ENCODE measurements around the gene TAGLN3. TPM values are rescaled to one million over a fixed set of nuclear protein-coding genes. Genes with fewer than 3 reads are reported as not detected.
"Not testable (repeated sequence)": the region's sequence is repeated elsewhere in the genome, so short reads cannot be mapped to it uniquely, and the experiment has no call there.

Gene TAGLN3
- total RNA-seq, 1 donor from 2014 or later: 0.46 TPM

GRCh38 chr3:112035241-112035640 is 36.5 kb downstream of the TAGLN3 start:
- DNase-seq (ENCODE audit: low spot score): no peak
- intact Hi-C loops (cut with DNase I): no loop called here

GRCh38 chr3:112037194-112037593 is 38.5 kb downstream of the TAGLN3 start:
- DNase-seq (ENCODE audit: low spot score); intact Hi-C loops (cut with DNase I): not testable (repeated sequence)

- DNase-seq (ENCODE audit: low spot score): no peak
- intact Hi-C loops (cut with DNase I): no loop called here
Measured at GRCh38 chr3:112038863-112039262, 40.1 kb downstream of the TAGLN3 start.

- no peak for DNase-seq (ENCODE audit: low spot score)
- intact Hi-C loops (cut with DNase I): no loop called here
Measured at GRCh38 chr3:112041321-112041720, 42.6 kb downstream of the TAGLN3 start.

GRCh38 chr3:112042842-112043280 is 44.1 kb downstream of the TAGLN3 start:
- DNase-seq (ENCODE audit: low spot score): no peak
- intact Hi-C loops (cut with DNase I): loop anchor here (1.0 kb wide), 1 partner anchor 373 kb away; no protein-coding TSS in a partner anchor

GRCh38 chr3:112043621-112044201 is 45.0 kb downstream of the TAGLN3 start:
- DNase-seq (ENCODE audit: low spot score): no peak
- intact Hi-C loops (cut with DNase I): loop anchor here (1.0 to 2.0 kb wide), 2 partner anchors 55 to 373 kb away; no protein-coding TSS in a partner anchor

GRCh38 chr3:112046599-112046998 is 47.9 kb downstream of the TAGLN3 start:
- no peak for DNase-seq (ENCODE audit: low spot score)
- intact Hi-C loops (cut with DNase I): no loop called here

GRCh38 chr3:112047264-112047663 is 48.5 kb downstream of the TAGLN3 start:
- no peak for DNase-seq (ENCODE audit: low spot score)
- intact Hi-C loops (cut with DNase I): no loop called here

- intact Hi-C loops (cut with DNase I): no loop called here
- no peak for DNase-seq (ENCODE audit: low spot score)
Measured at GRCh38 chr3:112048911-112049310, 50.2 kb downstream of the TAGLN3 start.

- no peak for DNase-seq (ENCODE audit: low spot score)
- intact Hi-C loops (cut with DNase I): no loop called here
Measured at GRCh38 chr3:112053229-112053628, 54.5 kb downstream of the TAGLN3 start.

GRCh38 chr3:112056451-112056929 is 57.8 kb downstream of the TAGLN3 start:
- intact Hi-C loops (cut with DNase I): no loop called here

GRCh38 chr3:112059497-112059896 is 60.8 kb downstream of the TAGLN3 start:
- intact Hi-C loops (cut with DNase I): no loop called here
- DNase-seq (ENCODE audit: low spot score): no peak

More at GRCh38 chr3:112056451-112056929, 57.8 kb downstream of the TAGLN3 start:
- no peak for DNase-seq (ENCODE audit: low spot score)

GRCh38 chr3:112061152-112061551 is 62.4 kb downstream of the TAGLN3 start:
- no peak for DNase-seq (ENCODE audit: low spot score)
- intact Hi-C loops (cut with DNase I): no loop called here

Other genes starting within 250 kb of the TAGLN3 start
- 184 TPM for gene PHLDB2, start 139.7 kb upstream of the TAGLN3 start, total RNA-seq
- gene ABHD10, start 19.9 kb upstream of the TAGLN3 start, total RNA-seq: 34.6 TPM
- gene TMPRSS7, start 35.8 kb downstream of the TAGLN3 start, total RNA-seq: not detected
- 5.1 TPM for gene C3orf52, start 87.5 kb downstream of the TAGLN3 start, total RNA-seq
- gene GCSAM, start 134.3 kb downstream of the TAGLN3 start, total RNA-seq: not detected

Data from cardiac septum (tissue), 1 donor.